22Rv1 (cell line): Measurements from ENCODE around the gene FOXJ2.

Source experiments
- ZFX ChIP-seq: fragments of 450-650 bp; IDR thresholded peaks from 2 replicates; pipeline ENCODE4 v1.6.1; 2017; ENCODE audit warnings: antibody characterized with exemption, borderline replicate concordance
- TF ChIP-seq, protein P1 (sequence below): fragments of 450-650 bp; IDR thresholded peaks from 2 replicates; pipeline ENCODE4 v1.5.1; 2017; ENCODE audit warnings: mild to moderate bottlenecking

DNA sequence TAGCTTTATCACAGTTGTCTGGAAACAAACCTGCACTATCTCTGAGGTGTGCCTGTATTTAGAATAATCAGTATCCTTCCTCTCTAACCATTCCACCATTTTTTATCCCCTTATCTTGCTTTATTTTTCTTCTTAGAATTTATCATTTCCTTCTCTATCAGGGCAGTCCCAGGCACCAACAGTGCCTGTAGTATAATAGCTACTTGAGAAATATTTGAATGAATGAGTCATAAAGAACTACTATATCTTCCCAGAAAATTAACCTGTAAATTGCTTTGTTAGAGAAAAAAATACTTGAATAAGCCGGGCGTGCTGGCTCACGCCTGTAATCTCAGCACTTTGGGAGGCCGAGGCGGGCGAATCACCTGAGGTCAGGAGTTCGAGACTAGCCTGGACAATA, 21.2 kb upstream of the FOXJ2 start:
- TF ChIP-seq, protein P1, sequence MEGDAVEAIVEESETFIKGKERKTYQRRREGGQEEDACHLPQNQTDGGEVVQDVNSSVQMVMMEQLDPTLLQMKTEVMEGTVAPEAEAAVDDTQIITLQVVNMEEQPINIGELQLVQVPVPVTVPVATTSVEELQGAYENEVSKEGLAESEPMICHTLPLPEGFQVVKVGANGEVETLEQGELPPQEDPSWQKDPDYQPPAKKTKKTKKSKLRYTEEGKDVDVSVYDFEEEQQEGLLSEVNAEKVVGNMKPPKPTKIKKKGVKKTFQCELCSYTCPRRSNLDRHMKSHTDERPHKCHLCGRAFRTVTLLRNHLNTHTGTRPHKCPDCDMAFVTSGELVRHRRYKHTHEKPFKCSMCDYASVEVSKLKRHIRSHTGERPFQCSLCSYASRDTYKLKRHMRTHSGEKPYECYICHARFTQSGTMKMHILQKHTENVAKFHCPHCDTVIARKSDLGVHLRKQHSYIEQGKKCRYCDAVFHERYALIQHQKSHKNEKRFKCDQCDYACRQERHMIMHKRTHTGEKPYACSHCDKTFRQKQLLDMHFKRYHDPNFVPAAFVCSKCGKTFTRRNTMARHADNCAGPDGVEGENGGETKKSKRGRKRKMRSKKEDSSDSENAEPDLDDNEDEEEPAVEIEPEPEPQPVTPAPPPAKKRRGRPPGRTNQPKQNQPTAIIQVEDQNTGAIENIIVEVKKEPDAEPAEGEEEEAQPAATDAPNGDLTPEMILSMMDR = no peak
- no peak for TF ChIP-seq ZFX
